ENCODE results near the gene WNK1.
"Not testable (repeated sequence)": the region's sequence is repeated elsewhere in the genome, so short reads cannot be mapped to it uniquely, and the experiment has no call there.

The WNK1 gene

GRCh38 chr12:751999-752694 is at the start of gene WNK1:
WNK1 (plus strand) TSS chr12:752579; CDS start chr12:753566, 987 bp downstream.
- H3K27ac ChIP-seq, result peak within 1 kb of the TSS; percentile 91 to 99 (median 98)
- H3K4me3 ChIP-seq, result peak within 1 kb of the TSS; percentile 57 to 91 (median 90)

- no peak overlapping the region for H3K4me3 ChIP-seq
- no peak overlapping the region for H3K27ac ChIP-seq
Measured at GRCh38 chr12:704516-705242, 47.7 kb upstream of the WNK1 start.

GRCh38 chr12:708084-708483 is 44.3 kb upstream of the WNK1 start:
- H3K27ac ChIP-seq, H3K4me3 ChIP-seq: not testable (repeated sequence)

GRCh38 chr12:709455-710020 is 42.8 kb upstream of the WNK1 start:
- Histone ChIP-seq H3K4me3 (no peak overlapping the region), H3K27ac (no peak overlapping the region)

- peak overlapping the region in 3 of 21 experiments; percentile 30 to 48 (median 41) for H3K27ac ChIP-seq
Measured at GRCh38 chr12:712172-712863, 40.1 kb upstream of the WNK1 start.

GRCh38 chr12:713281-713875 is 39.0 kb upstream of the WNK1 start:
- H3K27ac ChIP-seq, result no peak overlapping the region

More at GRCh38 chr12:712172-712863, 40.1 kb upstream of the WNK1 start:
- no peak overlapping the region for H3K4me3 ChIP-seq

GRCh38 chr12:716506-716905 is 35.9 kb upstream of the WNK1 start:
- H3K27ac ChIP-seq, result no peak overlapping the region
- no peak overlapping the region for H3K4me3 ChIP-seq

More at GRCh38 chr12:713281-713875, 39.0 kb upstream of the WNK1 start:
- H3K4me3 ChIP-seq, result no peak overlapping the region

GRCh38 chr12:718756-719102 is 33.6 kb upstream of the WNK1 start:
- peak overlapping the region in 12 of 21 experiments; percentile 16 to 80 (median 50) for H3K27ac ChIP-seq
- no peak overlapping the region for H3K4me3 ChIP-seq

- peak overlapping the region in 2 of 21 experiments; percentile 9 to 80 for H3K27ac ChIP-seq
- no peak overlapping the region for H3K4me3 ChIP-seq
Measured at GRCh38 chr12:720231-720941, 32.0 kb upstream of the WNK1 start.

GRCh38 chr12:724194-724855 is 28.1 kb upstream of the WNK1 start:
- peak overlapping the region in 12 of 21 experiments; percentile 7 to 76 (median 46) for H3K27ac ChIP-seq

GRCh38 chr12:725076-725475 is 27.3 kb upstream of the WNK1 start:
- peak overlapping the region in 5 of 21 experiments; percentile 7 to 74 (median 32) for H3K27ac ChIP-seq

More at GRCh38 chr12:724194-724855, 28.1 kb upstream of the WNK1 start:
- no peak overlapping the region for H3K4me3 ChIP-seq

GRCh38 chr12:726281-727140 is 25.9 kb upstream of the WNK1 start:
- Histone ChIP-seq H3K4me3 (no peak overlapping the region), H3K27ac (peak overlapping the region in 15 of 21 experiments; percentile 14 to 74 (median 30))

More at GRCh38 chr12:725076-725475, 27.3 kb upstream of the WNK1 start:
- no peak overlapping the region for H3K4me3 ChIP-seq

- H3K4me3 ChIP-seq, result no peak overlapping the region
- peak overlapping the region in 9 of 21 experiments; percentile 17 to 74 (median 39) for H3K27ac ChIP-seq
Measured at GRCh38 chr12:727321-727720, 25.1 kb upstream of the WNK1 start.

GRCh38 chr12:728781-729180 is 23.6 kb upstream of the WNK1 start:
- H3K27ac ChIP-seq, result peak overlapping the region in 8 of 21 experiments; percentile 4 to 81 (median 44)
- no peak overlapping the region for H3K4me3 ChIP-seq

GRCh38 chr12:729221-729620 is 23.2 kb upstream of the WNK1 start:
- Histone ChIP-seq H3K27ac (peak overlapping the region in 8 of 21 experiments; percentile 4 to 81 (median 44)), H3K4me3 (no peak overlapping the region)

- H3K4me3 ChIP-seq, result no peak overlapping the region
Measured at GRCh38 chr12:730550-730949, 21.8 kb upstream of the WNK1 start.

GRCh38 chr12:737122-737739 is 15.1 kb upstream of the WNK1 start:
- Histone ChIP-seq H3K27ac (peak overlapping the region in 4 of 21 experiments; percentile 8 to 55 (median 21)), H3K4me3 (no peak overlapping the region)

More at GRCh38 chr12:730550-730949, 21.8 kb upstream of the WNK1 start:
- H3K27ac ChIP-seq, result no peak overlapping the region

Measured in skin epidermis (tissue), 12 donors.